ENCODE measurements around the gene RAPSN. TPM values are rescaled to one million over a fixed set of nuclear protein-coding genes. Genes with fewer than 3 reads are reported as not detected.
A peak's percentile ranks its signal among the peaks of the same experiment; 100 is the strongest.

RAPSN gene
- total RNA-seq, 1 experiment from 2014 or later: 2.0 TPM

DNA sequence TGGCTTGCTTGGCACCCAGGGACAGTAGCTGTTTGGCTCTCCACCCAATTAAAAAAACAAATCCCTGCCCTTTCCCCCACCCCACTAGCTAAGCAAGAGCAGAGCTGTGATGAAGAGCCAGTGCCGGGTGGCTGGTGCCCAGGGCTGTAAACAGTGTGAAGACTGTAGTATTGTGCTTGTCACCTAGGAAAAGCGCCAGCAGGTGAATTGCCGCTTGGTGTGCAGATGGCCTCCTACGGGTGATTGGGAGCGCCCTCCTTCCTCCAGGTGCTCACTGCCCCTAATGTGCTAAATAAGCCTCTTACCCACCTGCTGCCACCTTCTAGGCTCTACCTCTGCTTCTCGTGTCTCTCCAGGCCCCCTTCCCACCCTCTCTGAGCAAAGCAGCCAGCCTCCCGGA lies 18.4 kb upstream of the RAPSN start:
- intact Hi-C loops (cut with micrococcal nuclease; ENCODE audit: unreplicated experiment): no loop called here
- TF ChIP-seq, protein P1, sequence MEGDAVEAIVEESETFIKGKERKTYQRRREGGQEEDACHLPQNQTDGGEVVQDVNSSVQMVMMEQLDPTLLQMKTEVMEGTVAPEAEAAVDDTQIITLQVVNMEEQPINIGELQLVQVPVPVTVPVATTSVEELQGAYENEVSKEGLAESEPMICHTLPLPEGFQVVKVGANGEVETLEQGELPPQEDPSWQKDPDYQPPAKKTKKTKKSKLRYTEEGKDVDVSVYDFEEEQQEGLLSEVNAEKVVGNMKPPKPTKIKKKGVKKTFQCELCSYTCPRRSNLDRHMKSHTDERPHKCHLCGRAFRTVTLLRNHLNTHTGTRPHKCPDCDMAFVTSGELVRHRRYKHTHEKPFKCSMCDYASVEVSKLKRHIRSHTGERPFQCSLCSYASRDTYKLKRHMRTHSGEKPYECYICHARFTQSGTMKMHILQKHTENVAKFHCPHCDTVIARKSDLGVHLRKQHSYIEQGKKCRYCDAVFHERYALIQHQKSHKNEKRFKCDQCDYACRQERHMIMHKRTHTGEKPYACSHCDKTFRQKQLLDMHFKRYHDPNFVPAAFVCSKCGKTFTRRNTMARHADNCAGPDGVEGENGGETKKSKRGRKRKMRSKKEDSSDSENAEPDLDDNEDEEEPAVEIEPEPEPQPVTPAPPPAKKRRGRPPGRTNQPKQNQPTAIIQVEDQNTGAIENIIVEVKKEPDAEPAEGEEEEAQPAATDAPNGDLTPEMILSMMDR (IDR thresholded peaks at IDR 0.05; ENCODE audit: insufficient read depth in 1 of 2, low read depth in 1 of 2, low read length in 1 of 2, severe bottlenecking in 1 of 2, unreplicated experiment in 1 of 2): no peak
- BruUV-seq (replicated peaks): no TSS peak
- H3K9me3 Mint-ChIP-seq (ENCODE audit: unreplicated experiment): no peaks in the 10 kb centered on the region
- no peak overlapping the region for H3K4me3 ChIP-seq (ENCODE audit: low read depth, low read length)
- H3K4me1 ChIP-seq: peaks cover 5% of the 10 kb centered on the region; the same call in 1 of the 2 replicates
- ChIA-PET CTCF (no interaction called here), POLR2A (no interaction called here)
- H3K4me1 Mint-ChIP-seq (ENCODE audit: low read depth, unreplicated experiment): peaks cover 7% of the 10 kb centered on the region
- H3K36me3 ChIP-seq (ENCODE audit: control insufficient read depth, insufficient read depth, low read length): peaks cover 2% of the 10 kb centered on the region; the same call in 1 of the 2 replicates
- peaks cover 82% of the 10 kb centered on the region for H3K36me3 Mint-ChIP-seq (ENCODE audit: insufficient read depth, unreplicated experiment)
- no peak overlapping the region for H3K4me3 Mint-ChIP-seq (ENCODE audit: unreplicated experiment)
- H3K27me3 Mint-ChIP-seq (ENCODE audit: insufficient read depth, unreplicated experiment): no peaks in the 10 kb centered on the region
- H3K27ac Mint-ChIP-seq (ENCODE audit: unreplicated experiment): peak overlapping the region; percentile 10
- no peaks in the 10 kb centered on the region for H3K9me3 ChIP-seq
- no peaks in the 10 kb centered on the region for H3K27me3 ChIP-seq (replicated peaks; ENCODE audit: control insufficient read depth, insufficient read depth, low read length)
- DNase-seq: no peak

GRCh38 chr11:47466701-47467250 lies 17.8 kb upstream of the RAPSN start:
- Mint-ChIP-seq H3K4me1 (ENCODE audit: low read depth, unreplicated experiment) (peaks cover 7% of the 10 kb centered on the region), H3K27me3 (ENCODE audit: insufficient read depth, unreplicated experiment) (no peaks in the 10 kb centered on the region), H3K9me3 (ENCODE audit: unreplicated experiment) (no peaks in the 10 kb centered on the region), H3K27ac (ENCODE audit: unreplicated experiment) (peak overlapping the region; percentile 10), H3K36me3 (ENCODE audit: insufficient read depth, unreplicated experiment) (peaks cover 82% of the 10 kb centered on the region), H3K4me3 (ENCODE audit: unreplicated experiment) (no peak overlapping the region)
- H3K4me1 ChIP-seq: peaks cover 5% of the 10 kb centered on the region; the same call in 1 of the 2 replicates
- no peaks in the 10 kb centered on the region for H3K27me3 ChIP-seq (replicated peaks; ENCODE audit: control insufficient read depth, insufficient read depth, low read length)
- H3K4me3 ChIP-seq (ENCODE audit: low read depth, low read length): no peak overlapping the region
- intact Hi-C loops (cut with micrococcal nuclease; ENCODE audit: unreplicated experiment): no loop called here
- BruUV-seq (replicated peaks): no TSS peak
- POLR2A ChIA-PET: no interaction called here
- DNase-seq: no peak
- TF ChIP-seq, protein P1 (IDR thresholded peaks at IDR 0.05; ENCODE audit: insufficient read depth in 1 of 2, low read depth in 1 of 2, low read length in 1 of 2, severe bottlenecking in 1 of 2, unreplicated experiment in 1 of 2): no peak
- CTCF ChIA-PET: no interaction called here
- H3K36me3 ChIP-seq (ENCODE audit: control insufficient read depth, insufficient read depth, low read length): peaks cover 2% of the 10 kb centered on the region; the same call in 1 of the 2 replicates
- no peaks in the 10 kb centered on the region for H3K9me3 ChIP-seq

GRCh38 chr11:47466201-47466600 lies 17.3 kb upstream of the RAPSN start:
- TF ChIP-seq, protein P1 (IDR thresholded peaks at IDR 0.05; ENCODE audit: insufficient read depth in 1 of 2, low read depth in 1 of 2, low read length in 1 of 2, severe bottlenecking in 1 of 2, unreplicated experiment in 1 of 2): no peak
- ChIA-PET POLR2A (no interaction called here), CTCF (no interaction called here)
- no peaks in the 10 kb centered on the region for H3K27me3 Mint-ChIP-seq (ENCODE audit: insufficient read depth, unreplicated experiment)
- peaks cover 2% of the 10 kb centered on the region; the same call in 1 of the 2 replicates for H3K36me3 ChIP-seq (ENCODE audit: control insufficient read depth, insufficient read depth, low read length)
- H3K27ac Mint-ChIP-seq (ENCODE audit: unreplicated experiment): no peak overlapping the region
- peaks cover 7% of the 10 kb centered on the region for H3K4me1 Mint-ChIP-seq (ENCODE audit: low read depth, unreplicated experiment)
- no peaks in the 10 kb centered on the region for H3K9me3 ChIP-seq
- H3K27me3 ChIP-seq (replicated peaks; ENCODE audit: control insufficient read depth, insufficient read depth, low read length): no peaks in the 10 kb centered on the region
- no peak for DNase-seq
- H3K36me3 Mint-ChIP-seq (ENCODE audit: insufficient read depth, unreplicated experiment): peaks cover 82% of the 10 kb centered on the region
- intact Hi-C loops (cut with micrococcal nuclease; ENCODE audit: unreplicated experiment): no loop called here
- no TSS peak for BruUV-seq (replicated peaks)
- H3K4me3 ChIP-seq (ENCODE audit: low read depth, low read length): no peak overlapping the region
- H3K9me3 Mint-ChIP-seq (ENCODE audit: unreplicated experiment): no peaks in the 10 kb centered on the region
- H3K4me3 Mint-ChIP-seq (ENCODE audit: unreplicated experiment): no peak overlapping the region
- peaks cover 5% of the 10 kb centered on the region; the same call in 1 of the 2 replicates for H3K4me1 ChIP-seq

Data from Caco-2 (cell line).